Activated naive CD4-positive, alpha-beta T cell treated with anti-CD3 and anti-CD28 coated beads for 36 hours (primary cell): ENCODE measurements around the gene SLC22A13. TPM values are rescaled to one million over a fixed set of nuclear protein-coding genes. Genes with fewer than 3 reads are reported as not detected.
"Not testable (repeated sequence)": the region's sequence is repeated elsewhere in the genome, so short reads cannot be mapped to it uniquely, and the experiment has no call there.

ENCODE experiments used
- CTCF ChIA-PET: fragments of 350-600 bp; sonication (Branson Sonifier 250); formaldehyde crosslinking; loops from one replicate; lab custom pipeline; 2021; ENCODE audit warnings: antibody characterized with exemption; lab: Charles Lee
- DNase-seq: peaks from one replicate; pipeline ENCODE4 v3.0.0-alpha.2; 2020
- H3K27ac Mint-ChIP-seq: one replicate; pipeline ENCODE4 v1.8.0; 2021; ENCODE audit warnings: mild to moderate bottlenecking, mixed read lengths
- H3K27me3 Mint-ChIP-seq: one replicate; pipeline ENCODE4 v1.8.0; 2021; ENCODE audit warnings: low read depth, mixed read lengths
- H3K36me3 Mint-ChIP-seq: one replicate; pipeline ENCODE4 v1.8.0; 2021; ENCODE audit warnings: low read depth, mixed read lengths
- H3K4me1 Mint-ChIP-seq: one replicate; pipeline ENCODE4 v1.8.0; 2021; ENCODE audit warnings: low read depth, mixed read lengths
- H3K4me3 Mint-ChIP-seq: one replicate; pipeline ENCODE4 v1.8.0; 2021; ENCODE audit warnings: mild to moderate bottlenecking, moderate library complexity, mixed read lengths
- H3K9me3 Mint-ChIP-seq: one replicate; pipeline ENCODE4 v1.8.0; 2021; ENCODE audit warnings: mixed read lengths
- intact Hi-C: fragments of 100-400 bp; cut with micrococcal nuclease; formaldehyde crosslinking; loops from one replicate; pipeline ENCODE4 v1.15.1; 2023
- total RNA-seq, 2 experiments: library from RNA; stranded (reverse); gene quantifications; one replicate each; pipeline ENCODE4 v1.2.3, GENCODE V29; 2021

The SLC22A13 gene
- total RNA-seq, 2 experiments from 2014 or later = not detected

GRCh38 chr3:38242812-38243211 is 22.8 kb upstream of the SLC22A13 start:
- H3K4me1 Mint-ChIP-seq, H3K27me3 Mint-ChIP-seq, H3K27ac Mint-ChIP-seq, H3K9me3 Mint-ChIP-seq, DNase-seq, intact Hi-C loops, H3K4me3 Mint-ChIP-seq: not testable (repeated sequence)
- CTCF ChIA-PET = interaction anchor here (1.3 kb wide), 1 partner anchor 104 kb away, joined by 5 read pairs; the partner anchor contains the start of gene XYLB
- peaks cover 47% of the 10 kb centered on the region for H3K36me3 Mint-ChIP-seq

GRCh38 chr3:38245930-38246329 is 19.7 kb upstream of the SLC22A13 start:
- Mint-ChIP-seq H3K27ac (no peak overlapping the region), H3K36me3 (peaks cover 33% of the 10 kb centered on the region), H3K9me3 (no peaks in the 10 kb centered on the region), H3K27me3 (no peaks in the 10 kb centered on the region), H3K4me3 (no peak overlapping the region), H3K4me1 (no peaks in the 10 kb centered on the region)
- no peak for DNase-seq
- intact Hi-C loops = no loop called here
- CTCF ChIA-PET = no interaction called here

GRCh38 chr3:38247366-38248035 is 18.1 kb upstream of the SLC22A13 start:
- CTCF ChIA-PET = interaction anchor here (1.5 kb wide), 1 partner anchor 130 kb away, joined by 5 read pairs; no protein-coding TSS in a partner anchor
- Mint-ChIP-seq H3K27me3 (no peaks in the 10 kb centered on the region), H3K4me3 (no peak overlapping the region), H3K36me3 (peaks cover 40% of the 10 kb centered on the region), H3K9me3 (no peaks in the 10 kb centered on the region), H3K27ac (no peak overlapping the region), H3K4me1 (no peaks in the 10 kb centered on the region)
- no peak for DNase-seq
- intact Hi-C loops = no loop called here

GRCh38 chr3:38250198-38250597 is 15.4 kb upstream of the SLC22A13 start:
- Mint-ChIP-seq H3K27me3 (no peaks in the 10 kb centered on the region), H3K27ac (no peak overlapping the region), H3K4me1 (peaks cover 9% of the 10 kb centered on the region), H3K4me3 (no peak overlapping the region), H3K9me3 (no peaks in the 10 kb centered on the region), H3K36me3 (peaks cover 52% of the 10 kb centered on the region)
- CTCF ChIA-PET = interaction anchor here (1.4 kb wide), 1 partner anchor 24 kb away, joined by 4 read pairs; no protein-coding TSS in a partner anchor
- intact Hi-C loops = no loop called here
- DNase-seq = no peak

- H3K27me3 Mint-ChIP-seq = no peaks in the 10 kb centered on the region
- intact Hi-C loops = no loop called here
- H3K4me1 Mint-ChIP-seq = peaks cover 15% of the 10 kb centered on the region
- CTCF ChIA-PET = interaction anchor here (1.4 kb wide), 1 partner anchor 25 kb away, joined by 4 read pairs; no protein-coding TSS in a partner anchor
- H3K4me3 Mint-ChIP-seq = no peak overlapping the region
- H3K36me3 Mint-ChIP-seq = peaks cover 50% of the 10 kb centered on the region
- H3K9me3 Mint-ChIP-seq = no peaks in the 10 kb centered on the region
- H3K27ac Mint-ChIP-seq = no peak overlapping the region
- DNase-seq = no peak
Observed at GRCh38 chr3:38251197-38251596, 14.4 kb upstream of the SLC22A13 start.

GRCh38 chr3:38253704-38254103 is 11.9 kb upstream of the SLC22A13 start:
- CTCF ChIA-PET = no interaction called here
- no peak overlapping the region for H3K27ac Mint-ChIP-seq
- H3K27me3 Mint-ChIP-seq = no peaks in the 10 kb centered on the region
- no peak for DNase-seq
- intact Hi-C loops = no loop called here
- no peaks in the 10 kb centered on the region for H3K9me3 Mint-ChIP-seq
- H3K4me1 Mint-ChIP-seq = peaks cover 30% of the 10 kb centered on the region
- no peak overlapping the region for H3K4me3 Mint-ChIP-seq
- peaks cover 35% of the 10 kb centered on the region for H3K36me3 Mint-ChIP-seq

GRCh38 chr3:38254872-38255271 is 10.7 kb upstream of the SLC22A13 start:
- Mint-ChIP-seq H3K4me3 (no peak overlapping the region), H3K27ac (no peak overlapping the region), H3K9me3 (no peaks in the 10 kb centered on the region), H3K36me3 (peaks cover 31% of the 10 kb centered on the region), H3K4me1 (peaks cover 34% of the 10 kb centered on the region), H3K27me3 (no peaks in the 10 kb centered on the region)
- no peak for DNase-seq
- intact Hi-C loops = no loop called here
- CTCF ChIA-PET = no interaction called here

- CTCF ChIA-PET = interaction anchor here (0.7 to 1.2 kb wide), 3 partner anchors 17 to 359 kb away, joined by 3 to 4 read pairs (median 3); no protein-coding TSS in a partner anchor
- H3K27me3 Mint-ChIP-seq = no peaks in the 10 kb centered on the region
- H3K9me3 Mint-ChIP-seq = no peaks in the 10 kb centered on the region
- intact Hi-C loops = no loop called here
- no peak overlapping the region for H3K27ac Mint-ChIP-seq
- H3K36me3 Mint-ChIP-seq = peaks cover 30% of the 10 kb centered on the region
- no peak for DNase-seq
- no peak overlapping the region for H3K4me3 Mint-ChIP-seq
- H3K4me1 Mint-ChIP-seq = peaks cover 35% of the 10 kb centered on the region
Observed at GRCh38 chr3:38255627-38256026, 10.0 kb upstream of the SLC22A13 start.

GRCh38 chr3:38257583-38257982 is 8.0 kb upstream of the SLC22A13 start:
- Mint-ChIP-seq H3K36me3 (peaks cover 22% of the 10 kb centered on the region), H3K4me3 (no peak overlapping the region), H3K4me1 (peaks cover 35% of the 10 kb centered on the region), H3K9me3 (no peaks in the 10 kb centered on the region), H3K27ac (no peak overlapping the region), H3K27me3 (no peaks in the 10 kb centered on the region)
- CTCF ChIA-PET = no interaction called here
- DNase-seq = no peak
- intact Hi-C loops = no loop called here

GRCh38 chr3:38260474-38260873 is 5.1 kb upstream of the SLC22A13 start:
- CTCF ChIA-PET = no interaction called here
- DNase-seq = no peak
- intact Hi-C loops = no loop called here
- Mint-ChIP-seq H3K27me3 (no peaks in the 10 kb centered on the region), H3K27ac (no peak overlapping the region), H3K4me1 (peaks cover 26% of the 10 kb centered on the region), H3K36me3 (no peaks in the 10 kb centered on the region), H3K9me3 (no peaks in the 10 kb centered on the region), H3K4me3 (no peak overlapping the region)

GRCh38 chr3:38264353-38264771 is 1.2 kb upstream of the SLC22A13 start:
- no peaks in the 10 kb centered on the region for H3K9me3 Mint-ChIP-seq
- intact Hi-C loops = no loop called here
- CTCF ChIA-PET = no interaction called here

GRCh38 chr3:38264779-38265178 is 833 bp upstream of the SLC22A13 start:
- no peaks in the 10 kb centered on the region for H3K9me3 Mint-ChIP-seq
- peaks cover 10% of the 10 kb centered on the region for H3K4me1 Mint-ChIP-seq
- no peak for DNase-seq
- H3K27ac Mint-ChIP-seq = no peak overlapping the region
- intact Hi-C loops = no loop called here
- CTCF ChIA-PET = no interaction called here
- H3K27me3 Mint-ChIP-seq = no peaks in the 10 kb centered on the region
- no peaks in the 10 kb centered on the region for H3K36me3 Mint-ChIP-seq
- H3K4me3 Mint-ChIP-seq = no peak overlapping the region

More at GRCh38 chr3:38264353-38264771, 1.2 kb upstream of the SLC22A13 start:
- Mint-ChIP-seq H3K27ac (no peak overlapping the region), H3K4me3 (no peak overlapping the region), H3K36me3 (no peaks in the 10 kb centered on the region), H3K4me1 (peaks cover 13% of the 10 kb centered on the region), H3K27me3 (no peaks in the 10 kb centered on the region)
- no peak for DNase-seq

GRCh38 chr3:38266810-38267209 is 1.2 kb downstream of the SLC22A13 start:
- DNase-seq = no peak
- no peak overlapping the region for H3K4me3 Mint-ChIP-seq
- CTCF ChIA-PET = no interaction called here
- peaks cover 2% of the 10 kb centered on the region for H3K36me3 Mint-ChIP-seq
- H3K27me3 Mint-ChIP-seq = no peaks in the 10 kb centered on the region
- no peaks in the 10 kb centered on the region for H3K9me3 Mint-ChIP-seq
- H3K4me1 Mint-ChIP-seq = peaks cover 8% of the 10 kb centered on the region
- no peak overlapping the region for H3K27ac Mint-ChIP-seq
- intact Hi-C loops = no loop called here
